HEK293 (cell line): ENCODE measurements around the gene RAB28.

Source experiments
- CTCF ChIA-PET: fragments of 350-600 bp; formaldehyde crosslinking; extraction: SDS; loops from one replicate; lab custom pipeline; 2021; ENCODE audit warnings: antibody characterized with exemption; lab: Yijun Ruan, JAX
- POLR2A ChIA-PET: fragments of 300-600 bp; formaldehyde crosslinking; extraction: SDS; loops from one replicate; lab custom pipeline; 2020; ENCODE audit warnings: antibody characterized with exemption, inconsistent platforms; lab: Yijun Ruan, JAX
- H3K27ac ChIP-seq: fragments of 200-500 bp; sonication (Bioruptor generic); 2 replicates; pipeline ENCODE4 v1.5.1; 2014; ENCODE audit warnings: low read depth, low read length, control low read depth, inconsistent platforms; ENCODE audit errors: extremely low read depth
- H3K36me3 ChIP-seq, 2 experiments: fragments of 200-500 bp in 1 of 2; sonication (Bioruptor generic) in 1 of 2; 1 replicate in 1 of 2; 2 replicates in 1 of 2; pipeline ENCODE4 v1.5.1; 2014 to 2017; ENCODE audit warnings: inconsistent platforms in 2 of 2, low read length in 2 of 2; ENCODE audit not compliant: control insufficient read depth in 2 of 2, insufficient read depth in 1 of 2
- H3K4me1 ChIP-seq: fragments of 200-500 bp; sonication (Bioruptor generic); 2 replicates; pipeline ENCODE4 v1.5.1; 2014; ENCODE audit warnings: mild to moderate bottlenecking, low read length, inconsistent platforms; ENCODE audit not compliant: control insufficient read depth, insufficient read depth
- H3K4me3 ChIP-seq: 2 replicates; pipeline ENCODE4 v1.5.1; 2011; ENCODE audit warnings: low read depth, mild to moderate bottlenecking, control low read depth, low read length, moderate library complexity
- H3K9me3 ChIP-seq: fragments of 200-500 bp; sonication (Bioruptor generic); 2 replicates; pipeline ENCODE4 v1.5.1; 2014; ENCODE audit warnings: low read depth, low read length, inconsistent platforms; ENCODE audit not compliant: control insufficient read depth, insufficient read depth
- ELK4 ChIP-seq: IDR thresholded peaks from 2 replicates; pipeline ENCODE4 v1.6.1; 2011; ENCODE audit warnings: mild to moderate bottlenecking, low read depth, low read length, borderline replicate concordance
- KLF1 ChIP-seq: fragments of 450-650 bp; formaldehyde crosslinking; IDR thresholded peaks from 2 replicates; pipeline ENCODE4 v1.5.1; 2016; ENCODE audit warnings: missing biosample characterization, missing genetic modification characterization
- RBAK ChIP-seq: fragments of 450-650 bp; formaldehyde crosslinking; IDR thresholded peaks from 2 replicates; pipeline ENCODE4 v1.5.1; 2016; ENCODE audit warnings: missing biosample characterization, missing genetic modification characterization
- SETDB1 ChIP-seq: IDR thresholded peaks from one replicate; pipeline ENCODE4 v1.6.1; 2017; ENCODE audit warnings: mild to moderate bottlenecking, low read length, moderate library complexity, mixed read lengths; ENCODE audit not compliant: insufficient read length
- ZBTB20 ChIP-seq: fragments of 450-650 bp; formaldehyde crosslinking; IDR thresholded peaks from 2 replicates; pipeline ENCODE4 v1.5.1; 2016; ENCODE audit warnings: missing biosample characterization, missing genetic modification characterization
- ZBTB44 ChIP-seq: fragments of 450-650 bp; IDR thresholded peaks from 2 replicates; pipeline ENCODE4 v1.5.1; 2018; ENCODE audit warnings: missing biosample characterization, mild to moderate bottlenecking, missing genetic modification characterization
- ZBTB8A ChIP-seq: fragments of 450-650 bp; formaldehyde crosslinking; IDR thresholded peaks from 2 replicates; pipeline ENCODE4 v1.5.1; 2016; ENCODE audit warnings: missing biosample characterization, missing genetic modification characterization
- ZNF211 ChIP-seq: fragments of 450-650 bp; formaldehyde crosslinking; IDR thresholded peaks from 2 replicates; pipeline ENCODE4 v1.5.1; 2016; ENCODE audit warnings: low read depth, missing biosample characterization, missing genetic modification characterization
- ZNF221 ChIP-seq: fragments of 450-650 bp; formaldehyde crosslinking; IDR thresholded peaks from 2 replicates; pipeline ENCODE4 v1.5.1; 2017; ENCODE audit warnings: missing biosample characterization, missing genetic modification characterization, borderline replicate concordance
- ZNF266 ChIP-seq: fragments of 450-650 bp; formaldehyde crosslinking; IDR thresholded peaks from 2 replicates; pipeline ENCODE4 v1.5.1; 2016; ENCODE audit warnings: missing biosample characterization, missing genetic modification characterization, low read depth
- ZNF354C ChIP-seq: fragments of 450-650 bp; formaldehyde crosslinking; IDR thresholded peaks from 2 replicates; pipeline ENCODE4 v1.5.1; 2016; ENCODE audit warnings: missing biosample characterization, missing genetic modification characterization, low read depth, borderline replicate concordance
- ZNF426 ChIP-seq: fragments of 450-650 bp; formaldehyde crosslinking; IDR thresholded peaks from 2 replicates; pipeline ENCODE4 v1.5.1; 2017; ENCODE audit warnings: missing biosample characterization, missing genetic modification characterization, mild to moderate bottlenecking, inconsistent platforms, moderate library complexity
- ZNF518A ChIP-seq: fragments of 450-650 bp; formaldehyde crosslinking; conservative IDR thresholded peaks from 2 replicates; pipeline ENCODE4 v1.5.1; 2016; ENCODE audit warnings: low read depth, missing biosample characterization, missing genetic modification characterization
- ZNF654 ChIP-seq: fragments of 450-650 bp; formaldehyde crosslinking; IDR thresholded peaks from 2 replicates; pipeline ENCODE4 v1.5.1; 2016; ENCODE audit warnings: low read depth, missing biosample characterization, missing genetic modification characterization
- ZNF785 ChIP-seq: fragments of 450-650 bp; formaldehyde crosslinking; IDR thresholded peaks from 2 replicates; pipeline ENCODE4 v1.5.1; 2016; ENCODE audit warnings: missing biosample characterization, missing genetic modification characterization
- ZNF792 ChIP-seq: fragments of 450-650 bp; formaldehyde crosslinking; IDR thresholded peaks from 2 replicates; pipeline ENCODE4 v1.5.1; 2016; ENCODE audit warnings: missing biosample characterization, missing genetic modification characterization

RAB28 gene

GRCh38 chr4:13359809-13360208 is 124.3 kb downstream of the RAB28 start (continued):
- TF ChIP-seq ZNF518A (tag by site-specific recombination) (no peak), ZNF426 (no peak), ZNF654 (tag by site-specific recombination) (no peak)

- H3K4me1 ChIP-seq: no peaks in the 10 kb centered on the region
- no peaks in the 10 kb centered on the region for H3K36me3 ChIP-seq
- POLR2A ChIA-PET: no interaction called here
- CTCF ChIA-PET: interaction anchor here (0.6 kb wide), 1 partner anchor 57 kb away, joined by 3 read pairs; no protein-coding TSS in a partner anchor
- TF ChIP-seq ZBTB8A (tag by site-specific recombination) (no peak), ZNF221 (tag by site-specific recombination) (no peak), ZNF785 (tag by site-specific recombination) (no peak), SETDB1 (no peak)
- TF ChIP-seq, all 188 proteins: peak for 0
- H3K9me3 ChIP-seq: no peaks in the 10 kb centered on the region
- no peak overlapping the region for H3K27ac ChIP-seq
- no peak overlapping the region for H3K4me3 ChIP-seq
These were observed 128.8 kb downstream of the RAB28 start for GRCh38 chr4:13355111-13355880.

- CTCF ChIA-PET: no interaction called here
- no peaks in the 10 kb centered on the region for H3K4me1 ChIP-seq
- H3K4me3 ChIP-seq: no peak overlapping the region
- H3K9me3 ChIP-seq: no peaks in the 10 kb centered on the region
- TF ChIP-seq RBAK (tag by site-specific recombination) (no peak), ELK4 (no peak), ZNF354C (tag by site-specific recombination) (no peak), KLF1 (tag by site-specific recombination) (no peak), ZBTB20 (tag by site-specific recombination) (no peak), ZNF266 (no peak), ZBTB44 (tag by site-specific recombination) (no peak), ZNF211 (no peak), ZNF792 (tag by site-specific recombination) (no peak)
- no peaks in the 10 kb centered on the region for H3K36me3 ChIP-seq
- POLR2A ChIA-PET: no interaction called here
- H3K27ac ChIP-seq: no peak overlapping the region
These were observed 135.0 kb downstream of the RAB28 start for GRCh38 chr4:13349096-13349495.
